Right lung (tissue), 5 donors: ENCODE data around the gene C9orf50. TPM values are rescaled to one million over a fixed set of nuclear protein-coding genes. Genes with fewer than 3 reads are reported as not detected.

ENCODE experiments used
- DNase-seq, 2 donors: peaks; one replicate each; pipeline ENCODE4 v3.0.0-alpha.2; 2013
- polyA plus RNA-seq, 5 donors: library from polyadenylated mRNA; unstranded; fragments of 120-200 nt; gene quantifications; one replicate each; pipeline versions ENCODE4 v1.2.1 to v1.2.3, GENCODE V29; 2013; ENCODE audit warnings: inconsistent platforms in 1 of 5, low replicate concordance in 1 of 5; ENCODE audit not compliant: insufficient read length in 5 of 5, insufficient read depth in 1 of 5

Gene C9orf50
- polyA plus RNA-seq, 5 donors = 0.34 to 0.71 (median 0.53) TPM

DNA sequence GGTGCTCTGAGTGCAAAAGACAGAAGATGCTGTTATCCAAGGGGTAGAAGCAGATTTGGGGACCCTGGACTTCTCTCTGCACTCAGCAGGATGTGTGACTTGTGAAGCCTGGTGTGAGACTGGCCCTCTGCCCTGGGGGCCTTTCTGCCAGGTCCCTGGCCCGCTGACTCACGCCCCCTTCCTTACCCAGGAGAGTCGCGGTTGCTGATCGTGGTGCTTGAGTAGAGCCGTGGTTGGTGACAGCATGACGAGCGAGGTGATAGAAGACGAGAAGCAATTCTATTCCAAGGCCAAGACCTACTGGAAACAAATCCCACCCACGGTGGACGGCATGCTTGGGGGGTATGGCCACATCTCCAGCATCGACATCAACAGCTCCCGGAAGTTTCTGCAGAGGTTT lies 11.6 kb upstream of the C9orf50 start:
- no peak for DNase-seq

DNA sequence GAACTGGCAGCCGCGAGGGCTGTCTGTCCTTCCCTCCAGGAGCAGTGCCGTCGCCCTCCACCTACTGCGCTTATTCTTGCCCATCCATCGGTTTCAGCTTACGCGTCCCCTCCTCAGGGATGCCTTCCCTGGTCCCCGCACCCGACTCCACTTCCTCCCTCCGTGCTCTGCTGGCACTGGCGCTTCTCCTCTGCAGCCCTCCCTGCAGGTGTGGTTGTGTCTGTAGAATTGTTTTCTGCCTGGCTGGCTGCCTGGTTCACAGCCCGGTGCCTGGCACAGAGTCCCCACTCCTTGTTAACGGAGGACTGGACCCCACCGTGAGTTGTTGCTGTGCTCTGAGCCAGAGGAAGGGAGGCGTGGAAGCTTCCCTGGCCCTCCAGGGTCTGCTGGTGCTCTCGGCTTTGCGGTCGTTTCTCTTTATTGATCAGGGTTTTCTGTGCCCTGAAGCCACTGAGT lies 10.8 kb upstream of the C9orf50 start:
- DNase-seq = no peak

- no peak for DNase-seq
These were observed 10.2 kb upstream of the C9orf50 start for GRCh38 chr9:129630967-129631673.

- DNase-seq = no peak
These were observed 8.4 kb upstream of the C9orf50 start for GRCh38 chr9:129629251-129629820.

DNA sequence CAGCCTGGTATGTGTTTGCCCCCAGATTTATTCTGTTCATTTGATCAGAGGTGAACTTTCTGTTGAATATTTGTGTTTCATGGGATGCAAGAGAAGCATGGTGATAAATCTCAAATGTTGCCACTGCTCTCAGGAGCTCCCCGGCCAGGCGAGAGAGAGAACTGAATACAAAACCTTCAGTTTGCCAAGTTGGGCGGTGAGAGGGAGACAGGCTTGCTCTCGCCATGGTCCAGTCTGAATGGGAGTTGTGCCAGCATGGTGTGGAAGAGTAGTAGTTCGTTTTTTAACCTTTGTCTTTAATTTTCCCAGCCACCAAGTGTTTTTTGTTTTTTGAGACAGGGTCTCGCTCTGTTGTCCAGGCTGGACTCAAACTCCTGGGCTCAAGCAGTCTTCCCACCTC lies 7.8 kb upstream of the C9orf50 start:
- no peak for DNase-seq

GRCh38 chr9:129627556-129628440 lies 6.9 kb upstream of the C9orf50 start:
- no peak for DNase-seq

DNA sequence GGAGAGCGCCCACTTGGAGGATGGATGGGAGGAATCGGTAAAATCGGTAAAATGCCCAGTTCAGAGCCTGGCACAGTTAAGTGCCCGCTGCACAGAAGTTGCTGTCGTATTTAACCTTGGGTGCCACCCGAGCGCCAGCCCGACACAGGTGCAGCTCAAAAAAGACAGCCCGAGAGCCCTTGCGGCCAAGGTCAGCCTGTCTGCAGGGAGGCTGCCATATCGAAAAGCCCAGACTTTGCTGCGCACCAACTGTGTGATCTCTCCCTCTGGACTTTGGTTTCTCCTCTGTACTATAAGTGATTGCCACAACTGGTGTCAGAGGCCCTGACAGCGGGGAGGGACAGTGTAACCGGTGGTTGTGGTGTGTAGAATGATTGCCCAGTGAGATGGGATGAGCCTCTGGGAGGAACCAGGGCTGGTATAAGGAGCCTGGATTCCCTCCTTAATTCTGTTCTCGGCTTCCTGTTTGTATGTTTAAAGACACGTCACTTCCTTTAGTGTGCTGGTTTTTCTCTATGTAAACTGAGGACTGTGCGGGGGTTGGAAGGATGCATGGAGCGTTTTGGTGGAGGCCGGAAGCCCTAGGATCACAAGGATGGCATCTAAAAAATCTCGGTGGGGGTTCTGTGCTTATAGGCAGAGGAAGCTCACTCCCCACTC lies 5.9 kb upstream of the C9orf50 start:
- no peak for DNase-seq

DNA sequence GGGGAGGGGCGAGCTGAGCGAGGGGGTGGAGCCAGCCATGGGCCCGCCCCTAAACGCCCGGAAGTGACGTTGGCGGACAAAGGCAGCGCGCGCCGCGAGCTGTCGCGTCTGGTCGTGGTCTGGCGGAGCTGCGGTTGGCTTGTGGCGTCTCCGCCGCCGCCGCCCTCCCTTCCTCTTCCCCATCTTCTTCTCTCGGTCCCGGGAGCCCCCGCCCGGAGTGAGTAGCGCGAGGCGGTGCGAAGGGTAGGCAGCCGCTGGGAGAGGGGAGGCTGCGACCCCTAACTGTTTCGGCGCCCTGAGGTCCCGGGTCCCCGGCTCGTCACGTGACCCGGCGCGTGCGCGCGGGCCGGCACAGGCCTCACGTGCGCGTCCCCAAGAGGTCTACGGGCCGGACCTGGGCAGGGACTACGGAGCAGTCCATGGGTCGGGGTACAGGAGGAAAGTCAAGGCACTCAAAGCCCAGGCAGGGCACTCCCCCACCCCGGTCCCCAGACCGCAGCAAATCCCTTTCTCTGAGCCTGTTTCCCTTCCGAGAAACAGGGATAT lies 5.3 kb upstream of the C9orf50 start, which contains the start of gene NTMT1:
TSS of gene NTMT1 (plus strand) at position 85 of the 546 bp plus-strand sequence. CDS start 6,541 bp downstream, outside the sequence.
- peak; percentile 84 for DNase-seq

DNA sequence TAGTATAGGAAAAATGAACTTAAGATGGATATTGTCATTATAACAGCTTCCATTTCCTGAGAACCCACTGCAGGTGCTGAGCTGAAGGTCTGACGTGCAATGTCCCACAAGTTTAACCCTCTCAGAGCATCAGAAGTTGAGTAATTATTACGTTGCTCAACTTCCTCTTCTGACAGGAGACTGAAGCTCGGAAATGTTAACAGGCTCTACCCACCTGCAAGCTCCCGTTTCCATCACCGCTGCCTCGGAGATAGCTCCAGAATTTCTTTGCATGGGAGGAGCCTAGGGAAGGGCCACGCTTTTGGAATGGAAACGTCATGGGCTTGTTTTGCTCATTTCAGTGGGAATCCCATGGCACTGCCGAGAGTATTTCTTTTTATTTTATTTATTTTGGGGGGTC lies 4.0 kb upstream of the C9orf50 start:
- no peak for DNase-seq

DNA sequence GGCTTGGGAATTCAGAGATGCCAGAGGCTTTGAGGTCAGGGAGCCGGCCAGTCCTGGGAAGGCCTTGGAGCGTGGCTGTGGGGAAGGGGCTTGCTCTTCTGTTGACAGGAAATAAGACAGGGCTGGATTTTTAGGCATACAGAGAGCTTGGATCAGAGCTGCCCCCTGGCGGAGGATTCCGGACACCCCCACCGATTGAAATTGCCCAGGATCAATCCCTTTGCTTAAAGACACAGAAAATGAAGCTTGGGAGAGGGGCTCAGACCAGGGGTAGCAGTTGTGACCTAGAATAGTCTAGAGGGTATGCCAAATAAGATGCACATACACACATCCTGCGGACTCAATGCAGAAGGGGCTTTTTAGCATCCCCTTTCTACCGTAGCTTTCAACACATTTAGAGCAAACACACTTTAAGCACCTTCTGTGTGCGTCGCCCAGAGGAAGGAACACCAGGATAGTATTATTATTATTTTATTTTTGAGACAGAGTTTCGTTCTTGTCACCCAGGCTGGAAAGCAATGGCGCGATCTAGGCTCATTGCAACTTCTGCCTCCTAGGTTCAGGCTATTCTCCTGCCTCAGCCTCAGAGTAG lies 3.4 kb upstream of the C9orf50 start:
- no peak for DNase-seq

DNA sequence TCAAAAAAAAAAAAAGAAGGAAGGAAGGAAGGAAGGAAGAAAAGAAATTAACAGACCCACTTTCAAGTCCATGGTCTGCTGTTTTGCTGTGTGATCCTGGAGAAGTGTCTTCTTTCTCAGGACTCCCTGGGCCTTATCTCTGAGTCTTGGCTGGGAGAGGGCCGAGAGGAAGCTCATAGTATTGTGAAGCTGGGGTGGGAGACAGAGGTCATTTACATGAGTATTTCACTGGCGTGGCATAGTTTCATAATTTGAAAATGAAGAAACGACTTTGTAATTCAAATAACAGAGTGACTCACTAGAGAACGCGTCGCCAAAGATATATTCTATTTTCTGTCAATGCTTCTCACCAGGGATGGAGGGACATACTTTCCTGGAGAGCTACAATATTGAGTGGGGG lies 2.4 kb upstream of the C9orf50 start:
- no peak for DNase-seq

DNA sequence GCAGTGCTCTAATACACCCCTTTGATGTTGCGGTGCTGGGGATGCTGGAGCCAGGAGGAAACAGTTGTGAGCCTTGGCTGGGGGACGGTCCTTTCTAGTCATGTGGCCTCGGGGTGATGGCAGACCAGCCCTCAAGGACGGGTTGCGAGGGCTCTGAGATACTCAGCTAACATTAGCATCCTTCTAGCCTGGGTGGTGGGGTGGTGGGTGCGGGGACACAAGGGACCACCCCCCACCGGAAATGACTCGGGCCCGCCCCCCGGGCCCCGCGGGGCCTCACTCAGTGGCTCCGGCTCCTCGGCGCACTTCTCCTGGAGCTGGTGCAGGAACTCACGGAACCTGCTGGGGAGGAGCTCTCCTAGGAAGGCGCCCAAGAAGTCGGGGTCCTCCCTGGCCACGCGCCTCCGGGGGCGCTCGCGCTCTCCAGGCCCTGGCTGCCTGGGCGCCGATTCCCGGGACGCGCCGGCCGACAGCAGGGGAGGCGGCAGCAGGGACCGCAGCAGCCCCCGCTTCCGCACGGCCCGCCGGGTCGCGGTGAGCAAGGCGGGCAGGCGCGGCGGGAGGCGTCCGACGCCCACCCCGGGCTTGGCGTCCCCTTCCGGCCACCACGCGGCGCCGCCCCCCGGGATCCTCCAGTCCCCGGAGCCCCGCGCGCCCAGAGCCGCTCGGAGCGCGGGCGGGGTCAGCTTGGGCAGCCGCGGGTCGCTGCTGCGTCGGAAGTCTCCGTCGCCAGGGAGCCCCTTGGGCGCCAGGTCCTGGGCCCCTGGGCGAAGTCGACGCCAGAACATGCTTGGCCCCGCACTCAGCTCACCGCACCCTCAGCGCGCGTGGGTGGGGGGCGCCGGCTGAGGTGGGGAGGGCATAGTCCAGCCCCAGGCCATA lies 873 bp downstream of the C9orf50 start:
- DNase-seq = no peak

DNA sequence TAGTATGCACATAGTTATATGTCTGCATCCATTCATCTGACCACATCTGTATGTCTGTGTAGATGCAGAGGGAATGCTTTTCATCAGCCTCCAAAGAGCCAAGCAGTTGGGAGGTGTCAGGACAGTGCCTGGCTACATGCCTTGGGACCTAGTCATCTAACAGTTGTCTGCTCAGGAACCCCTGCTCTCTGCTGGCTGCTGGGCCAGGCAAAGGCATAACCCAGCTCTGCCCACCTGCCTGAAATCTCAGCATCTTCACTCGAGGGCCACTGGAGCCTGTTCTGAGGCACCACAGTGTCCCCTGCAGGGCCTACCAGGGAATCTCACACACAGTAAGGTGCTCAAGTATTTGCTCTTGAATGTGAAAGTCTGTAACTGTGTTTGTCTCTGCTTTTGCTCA lies 3.7 kb downstream of the C9orf50 start:
- DNase-seq = no peak

- no peak for DNase-seq
These were observed 5.3 kb downstream of the C9orf50 start for GRCh38 chr9:129615407-129616285.

DNA sequence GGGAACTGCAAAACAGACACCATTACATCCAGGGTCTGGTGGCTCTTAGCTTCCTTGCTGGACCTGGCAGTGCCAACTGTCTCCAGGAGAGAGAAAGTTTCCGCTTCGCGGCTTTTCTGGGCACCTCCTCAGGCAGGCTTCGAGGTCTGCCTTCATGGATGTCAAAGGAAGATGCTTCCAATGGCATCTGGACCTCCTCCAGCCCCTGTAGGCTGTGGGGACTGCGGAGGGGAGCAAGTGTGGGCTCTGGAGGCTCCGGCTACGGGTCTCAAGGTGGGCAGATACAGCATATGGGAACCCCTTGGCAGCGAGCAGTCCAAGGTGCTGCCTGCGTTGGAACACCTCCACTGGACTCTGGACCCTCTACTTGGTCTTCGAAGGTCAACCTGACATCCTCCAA lies 6.0 kb downstream of the C9orf50 start:
- no peak for DNase-seq

- DNase-seq = no peak
These were observed 7.3 kb downstream of the C9orf50 start for GRCh38 chr9:129613520-129614175.

DNA sequence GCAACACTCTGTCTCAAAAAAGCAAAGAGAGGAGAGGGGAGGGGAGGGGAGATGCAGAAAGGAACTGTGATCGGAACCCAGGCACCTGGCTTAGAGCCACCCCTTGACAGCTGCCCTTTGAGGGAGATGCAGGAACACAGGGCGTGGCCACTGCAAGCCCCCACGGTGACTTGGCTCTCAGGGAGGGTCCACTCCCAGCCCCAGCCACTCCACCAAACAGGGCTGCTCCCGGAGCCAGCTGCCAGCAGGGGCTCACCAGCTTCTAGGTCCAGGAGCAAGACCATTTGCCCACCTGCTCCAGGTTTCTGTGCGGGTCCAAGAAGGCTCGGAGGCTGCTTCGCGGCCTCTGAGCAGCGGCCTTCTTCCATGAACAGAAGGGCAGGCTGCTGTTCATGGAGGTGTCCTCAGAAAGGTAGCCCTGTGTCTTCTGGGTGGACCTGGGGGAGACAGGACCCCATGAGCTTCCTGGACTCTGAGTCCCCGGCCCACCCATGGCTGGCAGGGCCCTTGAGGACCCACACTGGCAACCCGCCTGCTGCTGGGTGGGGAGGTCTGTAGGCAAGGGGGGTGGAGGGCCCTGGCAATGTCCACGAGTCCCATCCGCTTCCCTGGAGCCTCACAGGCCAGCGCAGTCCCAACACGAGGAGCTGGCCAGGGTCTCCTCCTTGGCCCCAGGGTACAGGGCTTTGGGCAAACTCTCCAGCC lies 7.9 kb downstream of the C9orf50 start:
- DNase-seq = no peak

DNA sequence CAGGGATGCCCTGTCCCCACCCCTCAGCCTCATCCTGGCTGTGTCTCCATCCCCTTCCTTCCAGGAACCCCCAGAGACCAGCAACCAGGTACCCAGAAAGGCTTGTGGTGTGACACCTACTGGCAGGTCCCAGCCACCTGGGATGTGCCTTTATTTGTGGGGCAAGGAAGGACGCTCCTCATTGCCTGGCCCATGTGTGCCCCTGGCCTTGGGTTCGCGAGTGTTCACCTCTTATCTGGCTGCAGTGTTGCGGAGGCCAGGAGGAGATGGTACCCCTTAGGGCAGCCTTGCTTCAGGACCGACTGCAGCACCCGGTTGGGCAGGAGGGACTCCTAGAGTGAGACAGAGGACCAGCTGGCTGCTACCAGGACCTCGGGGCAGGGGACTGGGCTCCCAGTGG lies 8.8 kb downstream of the C9orf50 start:
- no peak for DNase-seq
